HepG2 (cell line): ENCODE data around the gene EFEMP2. TPM values are rescaled to one million over a fixed set of nuclear protein-coding genes. Genes with fewer than 3 reads are reported as not detected.

Experiments
- ASH2L ChIP-seq: fragments of 300-600, 200-600 bp; sonication (generic); IDR thresholded peaks from 2 replicates; pipeline ENCODE4 v1.7.0; 2017; ENCODE audit warnings: low read depth, mild to moderate bottlenecking, moderate library complexity, mixed read lengths, low read length; ENCODE audit not compliant: insufficient read length
- BCLAF1 ChIP-seq: fragments of 450-650 bp; IDR thresholded peaks from 2 replicates; pipeline ENCODE4 v1.6.1; 2017; ENCODE audit warnings: mild to moderate bottlenecking
- CHD4 ChIP-seq: fragments of 200-600 bp; sonication (generic); IDR thresholded peaks from 2 replicates; pipeline ENCODE4 v1.7.0; 2017; ENCODE audit warnings: mild to moderate bottlenecking, low read length, borderline replicate concordance
- HNRNPH1 ChIP-seq: fragments of 200-400 bp; formaldehyde crosslinking; optimal IDR thresholded peaks from 2 replicates; pipeline ENCODE3; 2017; ENCODE audit warnings: mild to moderate bottlenecking, low read depth, low read length
- IRF1 ChIP-seq: sonication (generic); formaldehyde crosslinking; IDR thresholded peaks from 2 replicates; pipeline ENCODE4 v1.4.0; 2020; ENCODE audit warnings: low read depth, mild to moderate bottlenecking, missing genetic modification reagents
- KMT2B ChIP-seq: IDR thresholded peaks from 2 replicates; pipeline ENCODE4 v1.6.1; 2016; ENCODE audit warnings: missing genetic modification reagents, missing compliant biosample characterization
- PHB2 ChIP-seq: fragments of 450-650 bp; IDR thresholded peaks from 2 replicates; pipeline ENCODE4 v1.6.1; 2018; ENCODE audit not compliant: partially characterized antibody
- POLR2AphosphoS2 ChIP-seq: IDR thresholded peaks from 2 replicates; pipeline ENCODE4 v1.6.1; 2011; ENCODE audit warnings: low read depth, low read length, improper control_type of control experiment
- RXRA ChIP-seq: sonication (generic); formaldehyde crosslinking; IDR thresholded peaks from 2 replicates; pipeline ENCODE4 v1.5.1; 2020; ENCODE audit warnings: missing genetic modification reagents
- SKI ChIP-seq: fragments of 450-650 bp; IDR thresholded peaks from one replicate; pipeline ENCODE4 v1.6.1; 2018; ENCODE audit warnings: mild to moderate bottlenecking; ENCODE audit not compliant: partially characterized antibody
- TSC22D2 ChIP-seq: sonication (generic); formaldehyde crosslinking; IDR thresholded peaks from 2 replicates; pipeline ENCODE4 v1.5.1; 2020; ENCODE audit warnings: missing genetic modification reagents, mild to moderate bottlenecking, borderline replicate concordance
- U2AF2 ChIP-seq: fragments of 200-400 bp; formaldehyde crosslinking; IDR thresholded peaks from 2 replicates; pipeline ENCODE4 v1.6.1; 2017; ENCODE audit warnings: low read depth, mild to moderate bottlenecking, low read length
- ZBTB20 ChIP-seq: sonication (generic); formaldehyde crosslinking; IDR thresholded peaks from 2 replicates; pipeline ENCODE4 v1.8.1; 2023; ENCODE audit warnings: missing genetic modification reagents, low read depth, mild to moderate bottlenecking, borderline replicate concordance
- ZBTB8A ChIP-seq: sonication (generic); formaldehyde crosslinking; IDR thresholded peaks from 2 replicates; pipeline ENCODE4 v1.4.0; 2020; ENCODE audit warnings: mild to moderate bottlenecking, low read depth, missing genetic modification reagents, borderline replicate concordance
- ZFP91 ChIP-seq: sonication (generic); formaldehyde crosslinking; IDR thresholded peaks from 2 replicates; pipeline ENCODE4 v1.9.0; 2022; ENCODE audit warnings: missing genetic modification reagents, mild to moderate bottlenecking, borderline replicate concordance
- ZGPAT ChIP-seq: IDR thresholded peaks from 2 replicates; pipeline ENCODE4 v1.6.1; 2016; ENCODE audit warnings: mild to moderate bottlenecking
- ZNF44 ChIP-seq: sonication (generic); formaldehyde crosslinking; IDR thresholded peaks from 2 replicates; pipeline ENCODE4 v1.5.1; 2020; ENCODE audit warnings: mild to moderate bottlenecking, missing genetic modification reagents
- ZNF468 ChIP-seq: sonication (generic); formaldehyde crosslinking; IDR thresholded peaks from 2 replicates; pipeline ENCODE4 v1.8.0; 2022; ENCODE audit warnings: mild to moderate bottlenecking, moderate library complexity, missing genetic modification reagents
- ZNF530 ChIP-seq: sonication (generic); formaldehyde crosslinking; IDR thresholded peaks from 2 replicates; pipeline ENCODE4 v1.5.0; 2020; ENCODE audit warnings: low read depth, mild to moderate bottlenecking, missing genetic modification reagents
- polyA plus RNA-seq, 8 experiments: library from polyadenylated mRNA; depleted of rRNA in 3 of 8; stranded (reverse) in 7 of 8; unstranded in 1 of 8; fragments of >200 nt; fragmentation: Illumina TruSeq in 4 of 8; extraction: Trizol in 4 of 8; gene quantifications; 2 replicates each; pipeline versions ENCODE4 v1.2.1 to v1.2.3, GENCODE V29; 2011 to 2016; ENCODE audit warnings: low read depth in 4 of 8, missing spikeins in 1 of 8, mixed read lengths in 1 of 8; ENCODE audit not compliant: insufficient read depth in 1 of 8
- total RNA-seq, 5 experiments: library from RNA; depleted of rRNA; stranded (reverse); fragments of >200 nt; fragmentation: Illumina TruSeq; extraction: Trizol; gene quantifications; 2 replicates each; pipeline ENCODE4 v1.2.3, GENCODE V29; 2016; ENCODE audit warnings: low read depth in 1 of 5

The EFEMP2 gene
- total and polyA plus RNA-seq, 2 of the 13 experiments (the other 11 are each of a cell fraction or from before 2014, with no cell fraction given): 7.4 to 29.7 TPM

GRCh38 chr11:65900125-65900898, 27.7 kb upstream of the EFEMP2 start, which contains the start of gene FOSL1 (continued):
- TF ChIP-seq ZBTB8A (CRISPR knock-in tag) (no peak), U2AF2 (no peak), IRF1 (CRISPR knock-in tag) (no peak), POLR2AphosphoS2 (peak; percentile 51; the same call in 1 of the 2 replicates), HNRNPH1 (no peak), RXRA (CRISPR knock-in tag) (peak; percentile 27; the same call in 1 of the 2 replicates), ZNF468 (CRISPR knock-in tag) (no peak), ZFP91 (CRISPR knock-in tag) (no peak), ZGPAT (CRISPR knock-in tag) (peak; percentile 50; the same call in 1 of the 2 replicates), BCLAF1 (no peak), CHD4 (no peak), TSC22D2 (CRISPR knock-in tag) (no peak), SKI (peak; percentile 66), ASH2L (no peak), KMT2B (CRISPR knock-in tag) (0 out of 2 replicates have a peak, but pooled peaks have one; percentile 14), ZNF530 (no peak), PHB2 (no peak), ZBTB20 (CRISPR knock-in tag) (no peak), ZNF44 (no peak)
